Stimulated activated CD4-positive, alpha-beta T cell treated with anti-CD3 and anti-CD28 coated beads, Interleukin-4, amount 100 ng/mL, for 24 hours (primary cell): Measurements from ENCODE around the gene SHC4.
"Not testable (repeated sequence)": the region's sequence is repeated elsewhere in the genome, so short reads cannot be mapped to it uniquely, and the experiment has no call there.

Experiments
- DNase-seq: peaks from one replicate; pipeline ENCODE4 v3.0.0-alpha.2; 2020

SHC4 gene

DNA sequence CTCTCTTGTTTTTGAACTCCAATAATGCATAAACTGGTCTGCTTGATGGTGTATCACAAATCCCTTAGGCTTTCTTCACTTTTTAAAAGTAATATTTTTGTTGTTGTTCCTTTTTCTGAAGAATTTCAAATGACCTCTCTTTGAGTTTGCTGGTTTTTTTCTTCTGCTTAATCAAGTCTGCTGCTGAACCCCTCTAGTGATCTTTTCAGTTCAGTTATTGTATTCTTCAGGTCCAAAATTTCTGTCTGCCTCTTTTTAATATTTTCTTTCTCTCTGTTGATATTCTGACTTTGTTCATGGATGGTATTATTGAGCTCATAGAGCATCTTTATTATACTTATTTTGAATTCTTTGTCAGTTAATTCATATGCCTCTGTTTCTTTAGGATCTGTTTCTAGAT, 131.1 kb downstream of the SHC4 start:
- no peak for DNase-seq

DNA sequence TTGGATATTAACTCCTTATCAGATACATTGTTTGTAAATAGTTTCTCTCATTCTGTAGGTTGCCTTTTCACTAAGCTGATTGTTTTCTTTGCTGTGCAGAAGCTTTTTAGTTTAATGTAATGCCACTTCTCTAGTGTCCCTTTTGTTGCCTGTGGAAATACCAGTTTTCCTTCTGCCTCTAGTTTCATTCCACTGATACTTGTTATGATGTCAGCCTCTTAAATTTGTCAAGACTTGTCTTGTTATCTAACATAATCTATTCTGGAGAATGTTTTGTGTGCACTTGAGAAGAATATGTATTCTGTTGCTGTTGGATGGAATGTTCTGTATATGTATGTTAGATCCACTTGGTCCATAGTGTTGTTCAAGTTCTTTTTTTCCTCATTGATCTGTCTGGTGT, 134.8 kb downstream of the SHC4 start:
- DNase-seq, result no peak

DNA sequence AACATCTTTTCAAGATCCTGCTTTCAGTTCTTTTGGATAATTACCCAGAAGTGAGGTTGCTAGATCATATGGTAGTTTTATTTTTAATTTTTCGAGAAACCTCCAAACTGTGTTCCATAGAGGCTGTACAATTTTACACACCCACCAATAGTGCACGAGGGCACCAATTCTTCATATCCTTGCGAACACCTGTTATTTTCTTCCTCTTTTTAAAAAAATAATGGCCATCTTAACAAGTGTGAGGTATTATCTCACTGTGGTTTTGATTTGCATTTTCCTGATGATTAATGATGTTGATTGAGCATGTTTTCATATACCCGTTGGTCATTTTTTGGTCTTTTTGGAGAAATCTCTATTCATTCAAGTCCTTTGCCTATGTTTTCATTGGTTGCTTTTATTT, 135.2 kb downstream of the SHC4 start:
- DNase-seq, result no peak

DNA sequence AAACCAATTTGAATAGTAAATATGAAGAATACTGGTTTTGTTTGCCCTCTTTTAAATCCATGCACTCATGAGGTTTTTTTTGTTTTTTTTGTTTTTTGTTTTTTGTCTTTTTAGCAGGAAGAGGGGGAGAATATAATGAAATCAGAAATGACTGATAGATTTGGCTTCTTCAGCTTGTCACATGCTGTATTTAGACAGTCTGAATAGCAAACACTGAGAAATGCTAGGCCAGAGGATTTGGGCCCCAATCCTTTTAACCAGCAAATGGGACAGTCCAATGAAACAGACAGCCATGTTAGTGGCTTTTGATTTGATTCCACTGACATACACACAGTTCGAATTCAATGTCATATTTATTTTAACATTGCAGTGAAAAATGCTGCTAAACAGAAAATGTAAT, 138.6 kb downstream of the SHC4 start:
- DNase-seq, result no peak

DNA sequence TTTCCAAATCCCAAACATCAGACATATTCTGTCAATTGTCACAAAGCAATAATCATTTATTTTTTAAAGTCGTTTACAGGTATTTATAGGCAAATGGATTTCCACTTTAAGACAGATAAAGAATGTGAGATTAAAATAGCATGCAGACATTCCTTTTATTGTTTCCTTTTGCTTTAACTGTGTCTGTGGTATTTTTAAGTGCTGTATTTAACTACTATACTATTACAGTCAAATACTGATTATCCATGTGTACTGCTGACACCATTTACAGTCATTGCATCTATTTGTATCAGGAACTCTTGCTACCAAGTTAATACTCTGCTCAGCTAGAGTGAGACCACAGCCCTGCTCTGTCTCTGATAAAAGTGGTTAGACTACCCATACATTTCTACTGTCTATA, 140.0 kb downstream of the SHC4 start:
- DNase-seq, result no peak

DNA sequence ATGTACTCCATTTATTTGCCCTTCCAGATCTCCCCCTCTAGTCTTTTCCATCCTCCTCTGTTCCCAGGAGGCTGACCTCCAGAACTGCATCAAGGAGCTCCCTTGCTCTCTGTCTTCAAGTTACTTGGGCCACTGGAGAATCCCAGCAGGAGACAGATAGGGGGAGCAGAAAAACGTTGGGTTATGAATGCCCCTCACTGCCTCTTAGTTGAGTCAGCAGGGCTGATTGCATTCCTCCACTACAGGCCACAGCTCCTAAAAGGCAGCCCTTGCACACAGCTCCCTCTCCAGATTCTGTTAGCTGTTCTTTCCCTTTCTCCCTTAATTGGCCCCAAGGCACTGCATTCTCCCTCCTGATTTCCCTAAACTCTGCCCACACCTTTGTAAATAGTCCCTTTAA, 140.5 kb downstream of the SHC4 start:
- no peak for DNase-seq

DNA sequence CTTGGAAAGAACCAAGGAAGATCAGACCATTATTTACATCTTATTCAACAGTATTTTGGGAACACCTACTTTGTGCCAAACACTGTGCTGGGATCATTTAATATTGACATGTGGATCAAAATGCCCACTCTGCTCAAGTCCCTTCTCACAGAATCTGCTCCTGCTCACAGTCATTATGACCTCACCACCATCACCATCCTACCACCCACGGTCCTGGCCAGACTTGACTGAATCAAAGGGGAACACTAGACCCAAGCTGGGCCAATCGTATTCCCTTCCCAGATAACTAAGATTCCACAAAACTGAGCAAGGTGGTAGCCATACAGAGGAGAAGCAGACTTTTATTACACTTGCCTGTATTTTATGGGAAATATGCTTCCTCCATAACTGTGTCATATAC, 149.4 kb downstream of the SHC4 start:
- DNase-seq, result no peak

DNA sequence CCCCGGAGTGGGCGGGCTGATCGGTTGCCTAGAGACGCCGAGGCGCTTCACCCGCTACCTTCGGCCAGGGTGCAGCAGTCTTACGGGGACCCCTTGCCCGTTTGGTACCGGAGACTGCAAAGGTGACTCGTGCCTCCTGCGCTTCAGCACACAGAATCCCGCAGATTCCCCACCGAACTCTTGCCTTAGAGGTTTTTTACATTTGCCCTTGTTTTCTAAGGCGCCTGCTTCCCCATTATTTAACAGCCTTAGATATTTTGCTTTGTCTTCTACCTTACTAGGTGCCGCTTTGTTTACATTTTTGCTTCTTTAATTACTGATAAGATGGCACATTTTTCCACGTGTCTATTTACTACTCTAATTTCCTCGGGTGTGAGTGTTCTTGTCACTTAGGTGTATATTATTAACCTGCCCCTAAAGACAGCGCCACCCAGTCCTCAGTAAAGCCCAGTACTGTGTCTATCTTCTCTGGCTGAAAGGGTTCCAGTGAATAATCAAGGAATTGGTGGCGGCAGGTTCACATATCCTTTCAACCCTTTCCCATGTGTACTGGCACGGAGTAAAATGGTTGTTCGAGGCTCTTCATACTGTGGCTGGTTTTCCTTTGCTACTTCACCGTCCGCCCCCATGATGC, 152.3 kb downstream of the SHC4 start:
- no peak for DNase-seq

DNA sequence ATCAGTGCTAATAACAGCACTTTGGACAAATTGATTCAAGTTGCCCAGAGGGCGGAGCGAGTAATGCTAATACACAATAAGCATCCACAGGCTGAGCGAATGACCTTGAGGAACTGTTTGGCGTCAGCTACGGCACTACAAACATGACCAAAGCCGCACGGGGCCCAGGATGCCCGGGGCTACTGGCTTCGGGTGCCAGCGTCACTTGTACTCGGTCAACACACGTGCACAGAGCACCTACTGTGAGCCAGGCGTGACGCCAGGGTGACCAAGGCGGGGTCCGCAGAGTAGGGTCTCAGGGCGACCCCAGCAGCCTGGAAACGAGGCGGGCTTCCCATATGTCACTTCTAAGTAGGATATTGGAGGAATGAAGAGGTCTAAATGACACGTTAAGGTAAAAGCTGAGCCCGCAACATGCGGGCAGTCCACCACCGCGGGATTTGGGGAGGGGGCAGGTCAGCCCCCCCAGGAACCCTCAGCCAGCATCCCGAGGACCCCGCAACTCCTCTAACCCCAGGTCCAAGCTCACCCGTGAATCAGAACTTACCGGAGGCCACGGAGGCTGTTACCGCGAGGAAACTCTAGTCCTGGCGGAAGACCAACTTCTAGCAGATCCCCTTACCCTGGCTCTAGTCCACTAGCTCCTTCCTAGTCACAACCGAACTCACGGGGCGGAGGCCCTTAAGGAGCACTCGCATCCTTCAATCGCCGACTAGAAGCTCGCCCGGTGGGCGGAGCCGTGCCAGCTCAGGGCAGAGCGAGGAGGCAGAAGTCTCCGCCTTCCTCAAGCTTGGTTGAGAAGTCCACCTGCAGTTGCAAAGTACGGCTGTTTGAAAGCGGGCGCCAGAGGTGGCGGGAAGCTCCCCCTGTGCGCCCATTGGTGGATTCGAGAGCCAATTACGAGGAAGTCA, 153.1 kb downstream of the SHC4 start, which contains the start of gene CEP152:
TSS of gene CEP152 (minus strand) at position 656 of the 911 bp plus-strand sequence. CDS start 5,420 bp downstream, outside the sequence.
- DNase-seq, result peak; percentile 99

DNA sequence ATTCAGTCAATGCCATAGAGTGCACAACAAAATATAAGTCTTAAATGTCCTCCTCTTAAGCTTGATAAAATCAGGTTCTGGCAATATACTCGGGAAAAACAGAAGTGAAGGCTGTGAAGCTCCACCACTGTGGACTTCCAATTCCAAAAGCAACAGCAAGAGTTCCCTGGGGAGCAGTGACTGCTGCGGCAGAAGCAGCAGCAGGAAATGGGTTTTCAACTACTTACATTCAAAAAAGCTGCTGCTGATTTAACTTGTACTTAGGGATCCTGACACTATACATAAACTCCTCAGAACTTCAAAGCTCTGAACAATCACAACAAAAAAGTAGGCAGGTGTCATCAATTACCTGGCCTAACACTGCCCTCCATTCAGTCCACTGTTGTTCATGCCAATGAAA, 157.6 kb downstream of the SHC4 start:
- DNase-seq, result no peak

DNA sequence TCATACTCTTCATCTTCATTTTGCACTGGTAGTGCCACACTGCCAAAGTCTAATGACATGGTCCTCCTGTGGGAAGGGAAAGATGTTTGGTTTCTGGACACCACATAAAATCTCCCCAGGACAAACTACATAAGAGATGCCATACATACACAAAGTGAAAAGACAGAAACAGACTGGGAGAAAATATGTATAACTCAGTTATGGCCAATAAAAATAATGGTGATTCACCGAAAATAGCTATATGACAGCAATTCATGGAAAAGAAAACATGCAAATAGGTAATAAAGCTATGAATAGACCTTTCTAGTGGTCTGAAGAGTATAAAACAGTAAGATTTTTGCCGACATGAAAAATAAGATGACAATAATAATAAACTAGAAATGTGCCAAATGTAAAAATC, 158.1 kb downstream of the SHC4 start:
- DNase-seq, result no peak

DNA sequence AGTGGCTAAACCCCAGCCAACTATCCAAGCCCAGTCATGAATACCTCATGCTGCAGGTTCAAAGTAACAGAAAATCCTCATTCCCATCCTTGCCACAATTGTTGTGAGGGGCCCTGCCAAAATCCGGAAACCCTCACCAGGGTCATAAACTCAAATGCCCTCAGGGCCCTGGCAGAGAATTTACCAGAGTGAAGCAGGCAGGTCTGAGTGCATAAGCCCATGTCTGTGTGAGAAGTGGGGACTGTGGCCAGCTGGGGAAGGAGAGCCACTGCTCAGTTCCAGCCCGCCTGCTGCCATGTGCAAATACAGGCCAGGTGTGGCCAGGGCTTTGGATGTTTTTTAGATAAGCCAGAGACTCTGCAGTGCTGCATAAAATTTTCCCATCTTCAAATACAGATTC, 159.8 kb downstream of the SHC4 start:
- DNase-seq, result no peak

DNA sequence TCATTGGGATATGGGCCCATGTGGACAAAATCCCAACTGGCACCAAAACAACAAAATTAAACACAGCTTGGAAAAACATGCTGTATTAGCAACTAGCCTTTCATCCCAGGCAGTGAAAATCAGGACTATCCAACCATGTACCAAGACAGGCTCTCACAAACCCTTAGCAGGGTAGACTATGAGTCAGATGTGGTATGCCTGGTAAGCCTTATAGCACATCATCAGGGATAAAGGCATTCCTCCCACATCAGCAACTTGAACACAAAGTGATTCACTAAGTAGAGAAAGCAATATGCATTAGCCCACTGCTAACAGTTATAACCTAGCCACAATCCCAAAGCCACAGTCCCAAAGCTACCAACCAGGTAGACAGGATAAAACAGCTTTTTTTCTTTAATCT, 160.9 kb downstream of the SHC4 start:
- DNase-seq, result no peak

DNA sequence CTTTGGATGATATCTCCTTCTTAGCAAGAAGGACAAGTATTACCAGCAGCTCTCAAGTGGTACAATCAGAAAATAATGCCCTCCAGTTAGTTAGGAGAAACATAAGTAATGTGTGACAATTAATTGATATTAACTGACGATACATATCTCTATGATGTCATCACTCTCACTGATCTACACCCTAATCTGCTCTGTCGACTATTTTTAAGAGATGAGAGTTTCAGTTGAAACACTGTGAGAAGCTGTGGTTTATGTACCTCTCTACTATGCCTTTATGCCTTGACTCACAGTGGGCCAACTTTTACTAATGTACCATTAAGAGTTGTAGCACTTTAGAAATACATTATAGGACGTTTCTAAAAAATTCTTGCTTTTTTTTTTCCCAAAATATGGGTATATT, 161.5 kb downstream of the SHC4 start:
- DNase-seq, result no peak

DNA sequence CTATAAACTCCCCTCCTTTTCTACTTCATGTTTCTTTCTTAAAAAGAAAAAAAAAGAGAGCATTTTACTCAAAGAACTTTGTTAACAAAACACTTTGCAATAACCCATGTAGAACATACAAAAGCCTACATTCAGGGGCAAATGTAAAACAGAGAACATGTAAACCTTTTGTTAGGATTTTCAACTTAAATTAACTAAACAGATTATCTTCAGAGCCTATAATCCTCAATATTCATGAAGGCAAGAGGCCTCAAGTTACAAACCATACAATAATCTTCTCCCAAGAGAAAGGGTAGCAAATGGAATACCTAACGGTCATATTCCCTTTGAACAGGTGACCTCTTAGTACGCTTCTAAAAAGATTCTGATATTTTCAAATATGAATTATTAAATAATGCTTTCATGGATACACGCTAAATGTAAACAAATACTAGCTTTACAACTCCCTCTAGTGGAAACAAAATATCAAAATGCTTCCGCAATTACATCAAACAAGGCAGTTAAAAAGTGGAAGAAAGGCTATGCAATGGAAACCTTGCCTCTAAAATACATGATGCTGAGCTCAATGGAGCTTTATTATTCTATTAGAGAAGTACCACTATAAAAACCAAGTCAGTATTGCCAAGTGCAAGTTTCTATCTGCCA, 162.8 kb downstream of the SHC4 start:
- DNase-seq, result no peak

DNA sequence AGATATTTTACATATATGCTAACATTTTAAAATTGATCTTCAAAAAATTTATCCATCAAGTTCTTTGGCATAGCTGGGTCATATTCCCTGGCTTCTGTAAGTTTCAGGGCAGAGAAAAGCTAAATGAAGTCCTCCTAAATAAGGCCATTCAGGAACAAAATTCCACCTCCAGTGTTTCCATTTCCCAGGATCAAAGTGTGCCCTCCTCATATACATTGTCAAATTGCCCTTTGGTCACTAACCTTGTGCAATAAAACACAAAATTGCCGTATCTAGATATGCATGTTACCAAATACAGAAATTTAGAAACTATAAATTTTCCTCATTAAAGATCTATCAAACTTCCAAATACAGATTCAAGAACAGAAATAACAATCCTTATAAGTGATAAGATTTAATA, 163.5 kb downstream of the SHC4 start:
- no peak for DNase-seq

DNA sequence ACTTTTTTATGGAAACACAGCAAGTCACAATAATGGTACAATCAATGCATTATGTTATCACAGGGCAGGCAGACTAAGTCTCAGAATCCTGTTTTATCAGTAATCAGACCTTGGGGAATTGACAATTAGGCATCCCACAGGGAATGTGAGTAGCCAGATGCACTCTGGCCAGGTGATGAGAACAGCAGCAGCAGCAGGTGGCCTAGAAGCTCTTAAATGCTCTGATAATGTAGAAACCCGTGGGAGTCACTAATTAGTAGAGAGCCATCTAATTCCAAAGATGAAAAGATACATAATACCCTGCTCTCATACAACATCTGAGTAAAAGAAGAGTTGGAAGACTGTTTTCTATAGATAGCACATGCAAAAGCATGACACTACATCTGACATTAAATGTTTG, 165.4 kb downstream of the SHC4 start:
- DNase-seq, result no peak

DNA sequence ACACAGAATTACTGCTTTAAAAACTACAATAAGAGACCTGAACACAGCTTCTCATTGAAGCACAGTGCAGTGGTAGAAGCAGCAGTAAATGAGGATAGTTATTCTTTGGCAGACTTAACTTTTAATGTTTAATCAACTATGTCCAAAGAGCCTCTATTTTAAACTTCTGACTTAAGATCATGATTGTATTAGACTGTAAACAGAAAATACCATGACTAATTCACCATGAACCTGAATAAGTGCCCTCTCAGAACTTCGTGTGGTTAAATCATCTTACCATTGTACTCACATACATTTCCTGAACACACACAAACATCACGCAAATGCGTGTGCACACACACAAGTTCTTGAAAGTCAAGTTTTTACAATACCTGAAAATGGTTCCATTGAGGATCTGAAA, 166.8 kb downstream of the SHC4 start:
- no peak for DNase-seq

DNA sequence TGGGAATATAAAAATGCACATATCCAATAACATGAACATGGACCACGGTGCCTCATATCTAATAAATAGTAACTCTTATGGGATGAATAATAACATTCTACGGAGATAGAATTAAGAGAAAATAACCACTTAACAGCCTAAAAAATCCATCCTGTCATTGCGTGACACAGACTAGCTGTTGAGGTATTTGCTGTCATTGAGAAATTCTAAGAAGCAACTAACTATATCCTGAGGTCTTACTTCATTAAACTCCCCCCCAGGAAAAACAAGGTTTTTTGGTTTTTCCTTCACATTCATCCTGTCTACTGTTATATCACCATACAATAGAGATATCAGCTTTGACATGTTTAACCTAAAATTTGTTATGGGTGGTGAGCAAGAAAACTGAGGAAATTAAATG, 167.2 kb downstream of the SHC4 start:
- DNase-seq, result no peak

DNA sequence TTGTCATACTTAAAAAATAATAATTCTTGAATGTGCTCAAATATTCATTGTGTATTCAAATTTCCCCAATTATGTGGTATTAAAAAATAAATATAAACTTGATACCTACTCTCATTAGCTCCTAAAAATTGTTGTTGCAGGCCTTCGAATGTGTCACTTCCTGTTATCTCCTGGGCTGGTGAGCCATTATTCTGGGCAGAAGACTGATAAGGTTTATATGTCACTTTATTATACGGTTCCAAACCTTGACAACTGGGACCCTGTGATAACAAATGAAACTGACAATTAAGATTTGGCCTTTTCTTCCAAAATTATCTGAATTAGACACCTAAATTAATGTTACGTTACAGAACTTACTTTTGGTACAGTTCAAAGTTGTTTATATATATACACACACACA, 167.8 kb downstream of the SHC4 start:
- no peak for DNase-seq

DNA sequence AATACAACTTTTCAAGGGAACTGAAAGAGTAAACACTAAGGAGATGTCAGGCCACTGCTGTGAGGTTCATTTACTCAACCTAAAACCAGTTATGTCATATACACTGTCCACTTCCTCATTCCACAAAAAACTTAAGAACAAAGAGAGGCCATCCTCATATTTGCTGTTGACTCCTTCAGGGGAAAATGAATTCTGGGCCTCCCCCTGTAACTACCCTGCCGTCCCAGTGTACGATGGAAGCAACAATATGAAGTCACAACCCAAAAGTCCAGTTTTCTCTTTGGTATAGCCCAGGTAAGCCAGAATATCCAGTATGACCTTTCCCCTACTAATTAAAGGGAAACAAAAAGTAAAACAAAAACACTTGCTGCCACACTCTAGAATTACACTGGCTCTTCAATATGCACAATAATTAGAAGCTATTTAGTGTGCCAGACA, 169.0 kb downstream of the SHC4 start:
- no peak for DNase-seq

DNA sequence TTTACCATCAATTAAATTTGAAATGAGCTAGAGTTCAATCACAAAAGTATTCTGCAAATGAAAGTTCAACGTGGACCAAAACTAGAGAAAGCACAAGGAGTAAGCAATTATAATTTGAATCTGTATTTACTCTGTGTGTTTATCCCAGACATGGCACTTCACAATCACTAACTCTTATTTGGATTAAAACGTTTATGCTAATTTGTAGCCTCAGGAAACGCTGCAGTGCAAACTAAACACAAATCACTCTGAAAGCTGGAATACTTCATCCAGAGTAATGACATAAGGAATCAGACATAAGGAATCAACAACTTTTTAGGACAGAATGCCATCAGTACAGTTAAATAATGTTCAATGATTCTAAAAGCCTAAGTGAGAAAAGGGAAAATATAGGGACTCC, 171.3 kb downstream of the SHC4 start:
- no peak for DNase-seq

DNA sequence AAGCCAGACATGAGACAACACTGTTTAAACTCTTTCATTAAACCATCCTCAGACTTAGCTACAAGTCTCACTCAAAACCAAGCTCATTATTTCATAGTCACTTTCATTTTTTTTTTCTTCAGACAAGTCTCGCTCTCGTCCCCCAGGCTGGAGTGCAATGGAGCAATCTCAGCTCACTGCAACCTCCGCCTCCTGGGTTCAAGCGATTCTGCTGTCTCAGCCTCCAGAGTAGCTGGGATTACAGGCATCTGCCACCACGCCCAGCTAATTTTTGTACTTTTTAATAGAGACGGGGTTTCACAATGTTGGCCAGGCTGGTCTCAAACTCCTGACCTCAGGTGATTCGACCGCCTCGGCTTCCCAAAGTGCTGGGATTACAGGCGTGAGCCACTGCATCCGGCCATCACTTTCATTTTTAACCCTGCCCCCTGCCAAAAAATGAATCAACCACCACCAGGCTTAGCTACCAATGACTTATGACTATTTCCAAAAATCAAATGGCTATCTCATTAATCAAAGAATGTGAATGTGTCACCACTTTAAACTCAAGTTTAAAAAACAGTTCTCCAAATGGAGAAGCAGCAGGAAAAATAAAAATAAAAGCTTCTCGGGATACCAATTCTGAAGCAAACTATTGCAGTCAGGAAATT, 173.1 kb downstream of the SHC4 start:
- DNase-seq, result not testable (repeated sequence)
